Prostate gland (tissue), 2 donors: Measurements from ENCODE around the gene ITM2C. TPM values are rescaled to one million over a fixed set of nuclear protein-coding genes. Genes with fewer than 3 reads are reported as not detected.

Experiments
- DNase-seq: peaks from one replicate; pipeline ENCODE4 v3.0.0-alpha.2; 2019; ENCODE audit warnings: low spot score
- H3K27ac ChIP-seq, 2 donors: fragments of 200-600 bp; sonication (generic); 2 replicates each; pipeline ENCODE4 v1.5.1; 2017 to 2019
- H3K27me3 ChIP-seq: fragments of 200-600 bp; sonication (generic); replicated peaks from 2 replicates; pipeline ENCODE4 v1.5.1; 2019; ENCODE audit not compliant: insufficient read depth
- H3K36me3 ChIP-seq, 2 donors: fragments of 200-600 bp; sonication (generic); 1 replicate in 1 of 2; 2 replicates in 1 of 2; pipeline versions ENCODE4 v1.5.1 to v1.8.1; 2017 to 2019
- H3K4me1 ChIP-seq: fragments of 200-600 bp; sonication (generic); replicated peaks from 2 replicates; pipeline ENCODE4 v1.5.1; 2019
- H3K4me3 ChIP-seq, 2 donors: fragments of 200-600 bp; sonication (generic); 2 replicates each; pipeline ENCODE4 v1.5.1; 2017 to 2019
- H3K9me3 ChIP-seq: fragments of 200-600 bp; sonication (generic); 2 replicates; pipeline ENCODE4 v1.5.1; 2017
- CTCF ChIP-seq, 4 experiments: fragments of 200-600 bp in 2 of 4; fragments of 450-650 bp in 2 of 4; sonication (generic) in 2 of 4; IDR thresholded peaks; 1 replicate in 3 of 4; 2 replicates in 1 of 4; pipeline ENCODE4 v1.5.1; 2016 to 2019; ENCODE audit warnings: antibody characterized with exemption in 4 of 4, mild to moderate bottlenecking in 2 of 4, moderate library complexity in 2 of 4
- POLR2A ChIP-seq: fragments of 450-650 bp; IDR thresholded peaks from one replicate; pipeline ENCODE4 v1.6.1; 2016; ENCODE audit warnings: antibody characterized with exemption, mild to moderate bottlenecking
- POLR2AphosphoS5 ChIP-seq: sonication (generic); formaldehyde crosslinking; IDR thresholded peaks from one replicate; pipeline ENCODE4 v1.6.1; 2017; ENCODE audit warnings: antibody characterized with exemption
- WGBS: methylation state at CpG from one replicate; pipeline ENCODE4 v1.1.5; 2018; 5-methylcytosine and 5-hydroxymethylcytosine counted together
- intact Hi-C: fragments of 100-400 bp; cut with DNase I; formaldehyde crosslinking; loops from one replicate; pipeline ENCODE4 v1.14.2; 2022
- total RNA-seq, 2 donors: library from RNA; depleted of rRNA; stranded (reverse); fragments of >200 nt; gene quantifications; one replicate each; pipeline ENCODE4 v1.1.0, GENCODE V29; 2016

ITM2C gene
- total RNA-seq, 2 donors from 2014 or later = 104 to 137 TPM

GRCh38 chr2:230864122-230864604 lies 579 bp upstream of the ITM2C start:
- TF ChIP-seq CTCF (IDR thresholded peaks at IDR 0.05) = no peak
- TF ChIP-seq POLR2AphosphoS5 = no peak
- no peak for TF ChIP-seq POLR2A

GRCh38 chr2:230865307-230865765 lies 594 bp downstream of the ITM2C start:
- WGBS = 2% methylated on average over 24 of the region's 24 CpGs
- H3K27ac ChIP-seq = peak overlapping the region; percentile 45 to 50

More at GRCh38 chr2:230864122-230864604, 579 bp upstream of the ITM2C start:
- Histone ChIP-seq H3K9me3 (no peaks in the 10 kb centered on the region), H3K4me1 (peaks cover 12% of the 10 kb centered on the region), H3K27ac (no peak overlapping the region), H3K4me3 (peak overlapping the region; percentile 53 to 55), H3K36me3 (no peaks in the 10 kb centered on the region), H3K27me3 (no peaks in the 10 kb centered on the region)
- intact Hi-C loops = no loop called here
- 48% methylated on average over 18 of the region's 18 CpGs for WGBS
- no peak for DNase-seq

GRCh38 chr2:230865766-230866755 lies 1.3 kb downstream of the ITM2C start:
- Histone ChIP-seq H3K27me3 (no peaks in the 10 kb centered on the region), H3K27ac (peak overlapping the region; percentile 45 to 50), H3K36me3 (no peaks in the 10 kb centered on the region), H3K4me3 (peak overlapping the region; percentile 53 to 55), H3K9me3 (no peaks in the 10 kb centered on the region), H3K4me1 (peaks cover 12% of the 10 kb centered on the region)
- intact Hi-C loops = no loop called here
- TF ChIP-seq CTCF (IDR thresholded peaks at IDR 0.05) (peak in 2 of 4 experiments; percentile 14 to 17), POLR2A (no peak)
- peak; percentile 53 for DNase-seq
- 7% methylated on average over 35 of the region's 35 CpGs for WGBS

More at GRCh38 chr2:230865307-230865765, 594 bp downstream of the ITM2C start:
- TF ChIP-seq CTCF (IDR thresholded peaks at IDR 0.05) (no peak), POLR2A (no peak), POLR2AphosphoS5 (no peak)
- H3K9me3 ChIP-seq = no peaks in the 10 kb centered on the region
- H3K4me1 ChIP-seq = peaks cover 12% of the 10 kb centered on the region
- intact Hi-C loops = no loop called here
- no peaks in the 10 kb centered on the region for H3K27me3 ChIP-seq
- no peak for DNase-seq
- peak overlapping the region; percentile 53 to 55 for H3K4me3 ChIP-seq
- H3K36me3 ChIP-seq = no peaks in the 10 kb centered on the region

GRCh38 chr2:230866756-230867523 lies 2.2 kb downstream of the ITM2C start:
- H3K9me3 ChIP-seq = no peaks in the 10 kb centered on the region
- no peaks in the 10 kb centered on the region for H3K27me3 ChIP-seq
- peak overlapping the region; percentile 45 to 50 for H3K27ac ChIP-seq
- H3K4me3 ChIP-seq = no peak overlapping the region
- peak; percentile 34 for DNase-seq
- H3K4me1 ChIP-seq = peaks cover 12% of the 10 kb centered on the region
- intact Hi-C loops = no loop called here
- TF ChIP-seq POLR2AphosphoS5 = no peak
- TF ChIP-seq CTCF (IDR thresholded peaks at IDR 0.05) = no peak
- TF ChIP-seq POLR2A = no peak
- 22% methylated on average over 13 of the region's 13 CpGs for WGBS
- no peaks in the 10 kb centered on the region for H3K36me3 ChIP-seq
